HepG2 (cell line): ENCODE results near the gene MYO1C. TPM values are rescaled to one million over a fixed set of nuclear protein-coding genes. Genes with fewer than 3 reads are reported as not detected.

Experiments used
- ATF6 ChIP-seq: sonication (generic); formaldehyde crosslinking; conservative IDR thresholded peaks from 2 replicates; pipeline ENCODE4 v1.4.0; 2020; ENCODE audit warnings: missing genetic modification reagents
- GATAD2A ChIP-seq: IDR thresholded peaks from 2 replicates; pipeline ENCODE4 v1.6.1; 2016
- HNF4G ChIP-seq, 2 experiments: sonication (generic) in 1 of 2; formaldehyde crosslinking in 1 of 2; IDR thresholded peaks; 2 replicates each; pipeline versions ENCODE4 v1.4.0 to v1.6.1; 2011 to 2020; ENCODE audit warnings: borderline replicate concordance in 2 of 2, low read depth in 2 of 2, mild to moderate bottlenecking in 2 of 2, low read length in 1 of 2, missing genetic modification reagents in 1 of 2, moderate library complexity in 1 of 2
- MTA3 ChIP-seq: sonication (generic); formaldehyde crosslinking; IDR thresholded peaks from 2 replicates; pipeline ENCODE4 v1.4.0; 2020; ENCODE audit warnings: missing genetic modification reagents
- MZF1 ChIP-seq: sonication (generic); formaldehyde crosslinking; IDR thresholded peaks from 2 replicates; pipeline ENCODE4 v1.8.1; 2023; ENCODE audit warnings: mild to moderate bottlenecking, missing genetic modification reagents, borderline replicate concordance
- SATB2 ChIP-seq: sonication (generic); formaldehyde crosslinking; IDR thresholded peaks from 2 replicates; pipeline ENCODE4 v1.5.0; 2020; ENCODE audit warnings: missing genetic modification reagents
- ZBTB4 ChIP-seq: sonication (generic); formaldehyde crosslinking; IDR thresholded peaks from 2 replicates; pipeline ENCODE4 v1.4.0; 2020; ENCODE audit warnings: missing genetic modification reagents, mild to moderate bottlenecking, borderline replicate concordance
- polyA plus RNA-seq, 8 experiments: library from polyadenylated mRNA; depleted of rRNA in 3 of 8; stranded (reverse) in 7 of 8; unstranded in 1 of 8; fragments of >200 nt; fragmentation: Illumina TruSeq in 4 of 8; extraction: Trizol in 4 of 8; gene quantifications; 2 replicates each; pipeline versions ENCODE4 v1.2.1 to v1.2.3, GENCODE V29; 2011 to 2016; ENCODE audit warnings: low read depth in 4 of 8, missing spikeins in 1 of 8, mixed read lengths in 1 of 8; ENCODE audit not compliant: insufficient read depth in 1 of 8
- total RNA-seq, 5 experiments: library from RNA; depleted of rRNA; stranded (reverse); fragments of >200 nt; fragmentation: Illumina TruSeq; extraction: Trizol; gene quantifications; 2 replicates each; pipeline ENCODE4 v1.2.3, GENCODE V29; 2016; ENCODE audit warnings: low read depth in 1 of 5
- TF ChIP-seq, protein P1 (sequence below): IDR thresholded peaks from 2 replicates; pipeline ENCODE4 v1.4.0; 2020; ENCODE audit warnings: mild to moderate bottlenecking, missing genetic modification reagents
- TF ChIP-seq, protein P2 (sequence below): IDR thresholded peaks from 2 replicates; pipeline ENCODE4 v1.6.1; 2016; ENCODE audit warnings: missing genetic modification reagents, missing compliant biosample characterization

Gene MYO1C
- total and polyA plus RNA-seq, 2 of the 13 experiments (the other 11 are each of a cell fraction or from before 2014, with no cell fraction given): 22.7 to 40.8 TPM

DNA sequence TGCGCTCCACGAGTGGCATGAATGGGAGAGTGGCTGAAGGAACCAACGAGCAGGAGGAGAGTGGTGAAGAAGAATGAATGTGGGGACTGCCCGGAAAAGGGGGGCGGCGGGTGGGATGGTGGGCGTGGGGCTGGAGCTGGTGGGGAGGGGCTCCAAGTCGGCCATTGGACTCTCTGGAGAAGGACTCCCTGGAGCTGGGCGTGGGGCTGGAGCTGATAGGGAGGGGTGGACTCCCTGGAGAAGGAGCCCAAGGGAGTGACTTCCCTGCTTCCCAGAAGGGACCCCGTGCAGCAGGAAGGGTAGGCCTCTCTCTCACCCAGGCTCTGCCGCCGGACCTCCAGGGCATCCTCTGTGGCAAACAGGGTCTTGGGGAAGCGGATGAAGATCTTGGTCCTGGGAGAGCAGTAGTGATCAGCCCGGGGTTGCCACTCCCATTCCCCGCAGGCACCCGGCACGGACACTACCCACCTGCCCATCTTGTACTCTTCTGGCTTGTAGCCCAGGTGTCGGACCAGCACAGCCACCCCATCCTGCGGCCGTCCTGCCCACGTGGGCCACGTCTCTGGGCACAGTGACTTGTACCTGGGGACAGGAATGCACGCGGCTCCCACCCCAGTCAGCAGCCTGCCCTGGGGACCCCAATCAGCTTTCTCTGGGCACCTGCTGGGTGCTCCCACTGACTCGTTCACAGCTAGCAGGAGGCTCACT is 21.6 kb downstream of the MYO1C start (continued):
- TF ChIP-seq, protein P1, sequence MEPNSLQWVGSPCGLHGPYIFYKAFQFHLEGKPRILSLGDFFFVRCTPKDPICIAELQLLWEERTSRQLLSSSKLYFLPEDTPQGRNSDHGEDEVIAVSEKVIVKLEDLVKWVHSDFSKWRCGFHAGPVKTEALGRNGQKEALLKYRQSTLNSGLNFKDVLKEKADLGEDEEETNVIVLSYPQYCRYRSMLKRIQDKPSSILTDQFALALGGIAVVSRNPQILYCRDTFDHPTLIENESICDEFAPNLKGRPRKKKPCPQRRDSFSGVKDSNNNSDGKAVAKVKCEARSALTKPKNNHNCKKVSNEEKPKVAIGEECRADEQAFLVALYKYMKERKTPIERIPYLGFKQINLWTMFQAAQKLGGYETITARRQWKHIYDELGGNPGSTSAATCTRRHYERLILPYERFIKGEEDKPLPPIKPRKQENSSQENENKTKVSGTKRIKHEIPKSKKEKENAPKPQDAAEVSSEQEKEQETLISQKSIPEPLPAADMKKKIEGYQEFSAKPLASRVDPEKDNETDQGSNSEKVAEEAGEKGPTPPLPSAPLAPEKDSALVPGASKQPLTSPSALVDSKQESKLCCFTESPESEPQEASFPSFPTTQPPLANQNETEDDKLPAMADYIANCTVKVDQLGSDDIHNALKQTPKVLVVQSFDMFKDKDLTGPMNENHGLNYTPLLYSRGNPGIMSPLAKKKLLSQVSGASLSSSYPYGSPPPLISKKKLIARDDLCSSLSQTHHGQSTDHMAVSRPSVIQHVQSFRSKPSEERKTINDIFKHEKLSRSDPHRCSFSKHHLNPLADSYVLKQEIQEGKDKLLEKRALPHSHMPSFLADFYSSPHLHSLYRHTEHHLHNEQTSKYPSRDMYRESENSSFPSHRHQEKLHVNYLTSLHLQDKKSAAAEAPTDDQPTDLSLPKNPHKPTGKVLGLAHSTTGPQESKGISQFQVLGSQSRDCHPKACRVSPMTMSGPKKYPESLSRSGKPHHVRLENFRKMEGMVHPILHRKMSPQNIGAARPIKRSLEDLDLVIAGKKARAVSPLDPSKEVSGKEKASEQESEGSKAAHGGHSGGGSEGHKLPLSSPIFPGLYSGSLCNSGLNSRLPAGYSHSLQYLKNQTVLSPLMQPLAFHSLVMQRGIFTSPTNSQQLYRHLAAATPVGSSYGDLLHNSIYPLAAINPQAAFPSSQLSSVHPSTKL (CRISPR knock-in tag): no peak
- TF ChIP-seq SATB2 (CRISPR knock-in tag) (no peak), HNF4G (IDR thresholded peaks at IDR 0.05; ENCODE audit: borderline replicate concordance, low read depth, low read length) (no peak), HNF4G (CRISPR knock-in tag; IDR thresholded peaks at IDR 0.05; ENCODE audit: borderline replicate concordance, low read depth) (no peak), ATF6 (CRISPR knock-in tag) (no peak), MZF1 (CRISPR knock-in tag) (no peak), GATAD2A (CRISPR knock-in tag) (no peak), ZBTB4 (CRISPR knock-in tag) (no peak), MTA3 (CRISPR knock-in tag) (no peak)
- TF ChIP-seq, protein P2, sequence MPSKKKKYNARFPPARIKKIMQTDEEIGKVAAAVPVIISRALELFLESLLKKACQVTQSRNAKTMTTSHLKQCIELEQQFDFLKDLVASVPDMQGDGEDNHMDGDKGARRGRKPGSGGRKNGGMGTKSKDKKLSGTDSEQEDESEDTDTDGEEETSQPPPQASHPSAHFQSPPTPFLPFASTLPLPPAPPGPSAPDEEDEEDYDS (CRISPR knock-in tag): no peak
